Suprapubic skin (tissue), 4 donors: ENCODE measurements around the gene RAB25. TPM values are rescaled to one million over a fixed set of nuclear protein-coding genes. Genes with fewer than 3 reads are reported as not detected.
A peak's percentile ranks its signal among the peaks of the same experiment; 100 is the strongest.

Source experiments
- DNase-seq, 2 donors: peaks; one replicate each; pipeline ENCODE4 v3.0.0-alpha.2; 2019; ENCODE audit warnings: low spot score in 2 of 2
- H3K27ac ChIP-seq: fragments of 200-600 bp; sonication (generic); one replicate; pipeline ENCODE4 v1.5.1; 2019
- H3K27me3 ChIP-seq: fragments of 200-600 bp; sonication (generic); one replicate; pipeline ENCODE4 v1.5.1; 2019
- H3K36me3 ChIP-seq: fragments of 200-600 bp; sonication (generic); one replicate; pipeline ENCODE4 v1.5.1; 2019
- H3K4me1 ChIP-seq: fragments of 200-600 bp; sonication (generic); one replicate; pipeline ENCODE4 v1.5.1; 2019
- H3K4me3 ChIP-seq: fragments of 200-600 bp; sonication (generic); one replicate; pipeline ENCODE4 v1.5.1; 2019; ENCODE audit warnings: mild to moderate bottlenecking
- H3K9me3 ChIP-seq: fragments of 200-600 bp; sonication (generic); one replicate; pipeline ENCODE4 v1.5.1; 2019
- EP300 ChIP-seq: sonication (generic); formaldehyde crosslinking; IDR thresholded peaks from one replicate; pipeline ENCODE4 v1.6.1; 2017; ENCODE audit warnings: antibody characterized with exemption
- POLR2A ChIP-seq, 2 donors: fragments of 450-650 bp; IDR thresholded peaks; one replicate each; pipeline ENCODE4 v1.6.1; 2017; ENCODE audit warnings: antibody characterized with exemption in 2 of 2, mild to moderate bottlenecking in 2 of 2, moderate library complexity in 2 of 2
- POLR2AphosphoS5 ChIP-seq, 3 donors: sonication (generic); formaldehyde crosslinking; IDR thresholded peaks; one replicate each; pipeline ENCODE4 v1.6.1; 2017; ENCODE audit warnings: antibody characterized with exemption in 3 of 3
- WGBS: methylation state at CpG from one replicate; pipeline ENCODE4 v1.1.5; 2018; 5-methylcytosine and 5-hydroxymethylcytosine counted together
- total RNA-seq, 4 donors: library from RNA; depleted of rRNA; stranded (reverse); fragments of >200 nt; gene quantifications; one replicate each; pipeline ENCODE4 v1.1.0, GENCODE V29; 2016
- TF ChIP-seq, protein P1 (sequence below), 2 donors: fragments of 200-600 bp in 1 of 2; fragments of 450-650 bp in 1 of 2; sonication (generic) in 1 of 2; IDR thresholded peaks; one replicate each; pipeline ENCODE4 v1.5.1; 2016 to 2019; ENCODE audit warnings: antibody characterized with exemption in 2 of 2, mild to moderate bottlenecking in 1 of 2, moderate library complexity in 1 of 2

RAB25 gene
- total RNA-seq: 100 to 1,000 TPM; 150 to 284 (median 205) TPM

DNA sequence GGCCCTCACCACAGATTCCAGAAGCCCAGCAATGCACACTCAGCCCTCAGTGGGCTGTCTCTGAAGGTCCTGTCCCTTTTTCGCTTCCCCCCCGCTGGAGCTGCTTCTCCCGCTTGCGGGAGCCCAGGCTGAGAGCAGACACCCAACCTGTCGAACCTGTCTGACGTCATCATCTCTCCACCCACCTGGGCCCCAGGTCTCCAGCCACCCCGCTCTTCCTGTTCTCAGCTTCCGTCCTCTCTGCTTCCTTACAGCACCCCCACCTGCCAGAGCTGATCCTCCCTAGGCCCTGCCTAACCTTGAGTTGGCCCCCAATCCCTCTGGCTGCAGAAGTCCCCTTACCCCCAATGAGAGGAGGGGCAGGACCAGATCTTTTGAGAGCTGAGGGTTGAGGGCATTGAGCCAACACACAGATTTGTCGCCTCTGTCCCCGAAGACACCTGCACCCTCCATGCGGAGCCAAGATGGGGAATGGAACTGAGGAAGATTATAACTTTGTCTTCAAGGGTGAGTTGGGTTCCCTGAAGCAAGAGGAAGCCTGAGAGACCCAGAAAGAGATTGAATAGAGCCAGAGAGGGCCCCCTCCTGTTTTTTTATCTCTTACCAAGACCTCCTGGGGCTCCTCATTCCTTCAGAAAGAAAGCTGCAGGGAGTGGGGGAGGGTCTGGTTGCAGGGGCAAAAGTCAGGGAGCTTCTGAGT lies at the start of gene RAB25:
Gene RAB25 (plus strand): TSS at position 224 of the 700 bp plus-strand sequence. CDS start 241 bp downstream, at position 465.
- peak in 1 of 2 donors; percentile 10 for TF ChIP-seq POLR2A (IDR thresholded peaks at IDR 0.05)
- no peak for TF ChIP-seq EP300
- H3K4me3 ChIP-seq: peak within 1 kb of the TSS; percentile 42
- H3K4me1 ChIP-seq: peaks cover 43% of the 10 kb centered on the region
- WGBS: 29% methylated on average over 11 of the region's 11 CpGs
- peak in 1 of 2 donors; percentile 74 for DNase-seq
- H3K9me3 ChIP-seq: no peaks in the 10 kb centered on the region
- H3K27me3 ChIP-seq: no peaks in the 10 kb centered on the region
- peaks cover 3% of the 10 kb centered on the region for H3K36me3 ChIP-seq
- H3K27ac ChIP-seq: peak within 1 kb of the TSS; percentile 78

DNA sequence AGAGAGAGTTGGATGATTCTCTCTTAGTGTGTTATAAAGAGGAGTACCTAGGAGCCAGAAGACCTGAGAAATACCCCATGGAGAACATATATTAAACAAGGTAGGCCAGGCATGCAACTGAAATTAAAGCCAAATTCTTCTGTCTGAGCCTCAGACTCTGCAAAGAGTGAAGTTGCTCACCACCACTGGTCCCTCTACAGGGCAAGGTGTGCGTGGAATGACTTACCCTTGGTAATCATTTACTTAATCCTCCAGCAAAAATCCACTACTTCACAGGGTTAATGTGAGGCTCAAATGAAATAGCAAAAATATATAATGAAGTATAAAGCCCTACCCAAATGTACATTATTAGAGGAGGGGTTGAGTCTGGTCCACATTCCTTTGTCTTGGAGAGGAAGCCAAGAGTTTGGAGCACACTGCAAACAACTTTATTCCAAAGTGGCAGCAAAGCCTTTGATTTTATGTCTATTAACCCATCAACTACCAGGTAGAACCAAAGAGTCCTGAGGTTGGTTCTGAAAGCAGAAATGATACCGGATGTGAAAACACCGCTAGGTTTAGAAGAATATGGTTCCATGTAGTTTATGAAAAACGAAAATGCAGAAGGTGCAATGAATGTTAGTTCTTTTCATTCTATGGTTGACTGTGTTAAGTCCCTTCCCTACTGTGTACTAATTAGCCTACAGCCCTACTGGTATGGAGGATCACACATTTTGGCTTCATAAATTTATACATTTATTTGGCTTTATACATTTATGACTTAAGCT lies 48.7 kb upstream of the RAB25 start:
- H3K4me1 ChIP-seq: no peaks in the 10 kb centered on the region
- WGBS: 93% methylated on average over 4 of the region's 4 CpGs
- H3K36me3 ChIP-seq: peaks cover 90% of the 10 kb centered on the region

DNA sequence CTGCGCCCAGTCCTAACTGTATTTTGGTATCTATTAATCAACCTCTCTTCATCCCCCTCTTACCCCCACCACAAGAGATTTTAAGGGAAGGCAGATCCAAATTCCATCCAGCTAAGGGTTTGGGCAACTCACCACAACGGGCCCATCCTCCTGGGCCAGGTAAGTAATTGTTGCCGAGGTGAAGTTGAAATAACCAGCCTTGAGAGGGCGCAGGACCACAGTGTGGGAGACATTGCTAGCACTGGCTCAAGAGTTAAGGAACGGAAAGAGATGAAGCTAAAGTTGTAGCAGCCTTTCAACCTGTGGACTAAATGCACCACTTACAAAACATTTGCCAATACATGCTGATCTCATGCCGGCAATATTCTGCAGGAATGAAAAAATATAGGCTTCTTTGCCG lies 46.1 kb upstream of the RAB25 start:
- Histone ChIP-seq H3K4me3 (no peak overlapping the region), H3K4me1 (peaks cover 3% of the 10 kb centered on the region), H3K9me3 (no peaks in the 10 kb centered on the region), H3K36me3 (peaks cover 86% of the 10 kb centered on the region), H3K27ac (no peak overlapping the region), H3K27me3 (no peaks in the 10 kb centered on the region)
- no peak for TF ChIP-seq EP300
- no peak for TF ChIP-seq POLR2A (IDR thresholded peaks at IDR 0.05)
- WGBS: 96% methylated on average over 7 of the region's 7 CpGs
- no peak for DNase-seq

More for the DNA sequence above, 48.7 kb upstream of the RAB25 start:
- Histone ChIP-seq H3K27me3 (no peaks in the 10 kb centered on the region), H3K9me3 (no peaks in the 10 kb centered on the region), H3K27ac (no peak overlapping the region), H3K4me3 (no peak overlapping the region)
- TF ChIP-seq POLR2A (IDR thresholded peaks at IDR 0.05): no peak
- TF ChIP-seq, protein P1, sequence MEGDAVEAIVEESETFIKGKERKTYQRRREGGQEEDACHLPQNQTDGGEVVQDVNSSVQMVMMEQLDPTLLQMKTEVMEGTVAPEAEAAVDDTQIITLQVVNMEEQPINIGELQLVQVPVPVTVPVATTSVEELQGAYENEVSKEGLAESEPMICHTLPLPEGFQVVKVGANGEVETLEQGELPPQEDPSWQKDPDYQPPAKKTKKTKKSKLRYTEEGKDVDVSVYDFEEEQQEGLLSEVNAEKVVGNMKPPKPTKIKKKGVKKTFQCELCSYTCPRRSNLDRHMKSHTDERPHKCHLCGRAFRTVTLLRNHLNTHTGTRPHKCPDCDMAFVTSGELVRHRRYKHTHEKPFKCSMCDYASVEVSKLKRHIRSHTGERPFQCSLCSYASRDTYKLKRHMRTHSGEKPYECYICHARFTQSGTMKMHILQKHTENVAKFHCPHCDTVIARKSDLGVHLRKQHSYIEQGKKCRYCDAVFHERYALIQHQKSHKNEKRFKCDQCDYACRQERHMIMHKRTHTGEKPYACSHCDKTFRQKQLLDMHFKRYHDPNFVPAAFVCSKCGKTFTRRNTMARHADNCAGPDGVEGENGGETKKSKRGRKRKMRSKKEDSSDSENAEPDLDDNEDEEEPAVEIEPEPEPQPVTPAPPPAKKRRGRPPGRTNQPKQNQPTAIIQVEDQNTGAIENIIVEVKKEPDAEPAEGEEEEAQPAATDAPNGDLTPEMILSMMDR (IDR thresholded peaks at IDR 0.05): no peak
- TF ChIP-seq EP300: no peak
- TF ChIP-seq POLR2AphosphoS5 (IDR thresholded peaks at IDR 0.05): no peak
- no peak for DNase-seq

DNA sequence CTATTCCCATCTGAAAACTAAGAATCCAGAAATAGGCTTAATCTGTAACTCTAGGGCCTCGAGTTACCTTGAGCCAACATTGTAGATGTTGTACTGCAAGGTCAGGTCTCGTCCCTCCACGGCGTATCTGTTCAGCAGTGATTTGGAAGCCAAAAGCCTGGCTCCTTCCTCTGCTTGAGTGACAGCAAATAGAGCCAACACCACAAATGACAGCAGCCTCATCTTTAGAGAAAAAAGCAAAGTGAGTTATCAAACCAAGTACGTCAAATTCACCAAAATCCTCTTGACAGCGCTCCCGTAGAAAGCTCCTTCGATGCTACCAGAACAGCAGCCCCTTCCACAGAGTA lies 41.0 kb upstream of the RAB25 start:
- H3K27me3 ChIP-seq: no peaks in the 10 kb centered on the region
- peak overlapping the region; percentile 98 for H3K4me3 ChIP-seq
- TF ChIP-seq POLR2AphosphoS5 (IDR thresholded peaks at IDR 0.05) (no peak), EP300 (no peak), POLR2A (IDR thresholded peaks at IDR 0.05) (no peak)
- TF ChIP-seq, protein P1 (IDR thresholded peaks at IDR 0.05): no peak
- peaks cover 12% of the 10 kb centered on the region for H3K4me1 ChIP-seq
- 53% methylated on average over 8 of the region's 8 CpGs for WGBS
- no peak for DNase-seq
- no peaks in the 10 kb centered on the region for H3K9me3 ChIP-seq
- no peak overlapping the region for H3K27ac ChIP-seq
- peaks cover 35% of the 10 kb centered on the region for H3K36me3 ChIP-seq

DNA sequence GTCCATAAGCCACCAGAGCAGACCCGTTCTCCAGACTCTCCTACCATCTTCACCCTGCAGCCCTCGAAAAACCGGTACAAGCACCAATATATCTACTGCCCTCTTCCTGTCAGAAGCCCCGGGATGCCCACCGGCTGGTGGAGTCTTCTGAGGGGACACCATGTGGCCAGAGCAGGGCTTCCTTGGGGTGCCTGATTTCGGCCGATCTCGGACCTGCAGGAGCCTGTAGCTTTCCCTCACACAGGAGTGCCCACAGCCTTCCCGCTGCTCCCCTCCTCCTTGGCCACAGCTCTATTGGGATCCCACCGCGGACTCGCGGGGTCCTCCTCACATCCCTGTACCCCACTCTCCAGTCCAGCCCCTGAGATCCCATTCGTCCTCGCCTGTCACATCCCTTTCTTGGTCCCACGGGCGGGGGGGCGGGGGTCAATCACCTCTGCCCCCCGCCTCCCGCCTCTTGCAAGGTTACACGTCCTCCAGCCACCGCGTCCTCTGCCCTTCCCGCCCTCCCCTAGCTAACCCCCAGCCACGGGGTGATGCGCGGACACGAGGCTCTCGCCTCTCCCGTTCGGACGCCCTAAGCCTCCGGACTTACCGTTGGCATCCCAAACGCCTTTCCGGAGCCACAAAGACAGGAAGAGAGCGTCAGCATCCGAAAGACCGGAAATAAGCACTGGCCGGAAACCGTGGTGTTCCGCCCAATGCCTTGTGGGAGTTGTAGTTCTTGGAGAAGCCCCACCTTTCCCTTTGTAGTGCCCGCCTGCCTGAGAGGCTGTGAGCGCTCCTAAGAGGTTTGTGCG lies 40.5 kb upstream of the RAB25 start, which contains the start of gene SSR2:
Gene SSR2 (minus strand): TSS at position 659 of the 800 bp plus-strand sequence. CDS start 784 bp downstream, outside the sequence.
- Histone ChIP-seq H3K4me3 (peak within 1 kb of the TSS; percentile 98), H3K9me3 (no peaks in the 10 kb centered on the region), H3K4me1 (peaks cover 12% of the 10 kb centered on the region), H3K36me3 (peaks cover 31% of the 10 kb centered on the region), H3K27ac (peak within 1 kb of the TSS; percentile 87), H3K27me3 (no peaks in the 10 kb centered on the region)
- peak; percentile 88 to 92 for DNase-seq
- 0% methylated on average over 30 of the region's 45 CpGs for WGBS
- peak in 2 of 3 donors; percentile 36 to 78 for TF ChIP-seq POLR2AphosphoS5 (IDR thresholded peaks at IDR 0.05)
- TF ChIP-seq EP300: no peak

DNA sequence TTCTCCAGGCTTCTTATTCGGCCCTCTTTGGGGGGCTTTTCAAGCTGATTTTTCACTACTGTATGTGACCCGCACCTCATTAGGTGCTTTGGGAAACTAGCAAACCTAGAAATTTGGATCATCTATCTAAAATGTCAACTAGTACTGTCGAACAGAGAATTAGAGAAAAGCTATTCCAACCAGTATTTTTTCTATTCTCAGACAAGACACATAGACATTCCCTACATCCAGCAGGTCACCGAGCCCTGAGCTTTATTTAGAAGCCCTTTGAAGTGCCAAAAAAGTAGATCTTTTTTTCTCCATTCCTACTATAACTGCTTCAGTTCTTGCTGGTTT lies 39.9 kb upstream of the RAB25 start:
- WGBS: 4% methylated on average over 4 of the region's 4 CpGs
- Histone ChIP-seq H3K4me1 (peaks cover 12% of the 10 kb centered on the region), H3K36me3 (peaks cover 25% of the 10 kb centered on the region), H3K4me3 (peak overlapping the region; percentile 98), H3K9me3 (no peaks in the 10 kb centered on the region), H3K27me3 (no peaks in the 10 kb centered on the region), H3K27ac (no peak overlapping the region)
- no peak for TF ChIP-seq POLR2A (IDR thresholded peaks at IDR 0.05)
- DNase-seq: no peak
